NCI-H2107 (cell line): Measurements from ENCODE around the gene COA8.
"Not testable (repeated sequence)": the region's sequence is repeated elsewhere in the genome, so short reads cannot be mapped to it uniquely, and the experiment has no call there.

Source experiments
- DNase-seq: peaks from one replicate; lab custom pipeline; 2025; lab: John Stamatoyannopoulos, UW

The COA8 gene

GRCh38 chr14:103576371-103577024 is 13.7 kb downstream of the COA8 start:
- no peak for DNase-seq

DNA sequence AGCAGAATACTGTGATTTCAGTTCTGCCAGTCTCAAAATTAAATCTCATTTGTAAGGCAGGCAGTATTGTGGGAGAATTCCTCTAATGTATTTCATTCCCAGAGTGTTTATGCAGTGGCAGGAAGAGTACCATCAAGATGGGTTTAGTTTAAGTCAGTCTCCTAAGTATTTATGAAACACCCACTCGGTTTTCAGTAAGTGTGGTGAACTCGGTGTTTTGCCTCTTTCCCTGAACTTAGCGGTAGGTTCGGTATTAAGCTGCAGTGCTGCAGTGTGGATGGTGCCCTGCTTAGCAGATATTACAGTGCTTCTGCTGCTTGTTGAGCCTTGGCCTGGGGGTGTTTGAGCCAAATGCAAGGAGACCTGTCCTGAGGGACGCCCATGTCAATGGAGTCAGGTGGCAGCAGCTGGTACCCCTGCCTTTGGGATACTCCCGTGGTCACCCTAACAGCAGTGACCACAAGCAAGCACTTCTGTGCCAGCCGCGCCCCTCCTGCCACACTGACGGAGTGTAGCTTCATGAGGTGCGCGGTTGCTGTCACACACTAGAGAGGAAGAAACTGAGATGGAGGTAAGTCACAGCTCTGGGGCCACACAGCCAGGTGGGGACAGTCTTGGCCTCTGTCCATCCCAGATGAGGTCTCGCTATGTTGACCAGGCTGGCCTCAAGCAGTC is 15.8 kb downstream of the COA8 start:
- no peak for DNase-seq

- no peak for DNase-seq
Measured at GRCh38 chr14:103581206-103581605, 18.4 kb downstream of the COA8 start.

DNA sequence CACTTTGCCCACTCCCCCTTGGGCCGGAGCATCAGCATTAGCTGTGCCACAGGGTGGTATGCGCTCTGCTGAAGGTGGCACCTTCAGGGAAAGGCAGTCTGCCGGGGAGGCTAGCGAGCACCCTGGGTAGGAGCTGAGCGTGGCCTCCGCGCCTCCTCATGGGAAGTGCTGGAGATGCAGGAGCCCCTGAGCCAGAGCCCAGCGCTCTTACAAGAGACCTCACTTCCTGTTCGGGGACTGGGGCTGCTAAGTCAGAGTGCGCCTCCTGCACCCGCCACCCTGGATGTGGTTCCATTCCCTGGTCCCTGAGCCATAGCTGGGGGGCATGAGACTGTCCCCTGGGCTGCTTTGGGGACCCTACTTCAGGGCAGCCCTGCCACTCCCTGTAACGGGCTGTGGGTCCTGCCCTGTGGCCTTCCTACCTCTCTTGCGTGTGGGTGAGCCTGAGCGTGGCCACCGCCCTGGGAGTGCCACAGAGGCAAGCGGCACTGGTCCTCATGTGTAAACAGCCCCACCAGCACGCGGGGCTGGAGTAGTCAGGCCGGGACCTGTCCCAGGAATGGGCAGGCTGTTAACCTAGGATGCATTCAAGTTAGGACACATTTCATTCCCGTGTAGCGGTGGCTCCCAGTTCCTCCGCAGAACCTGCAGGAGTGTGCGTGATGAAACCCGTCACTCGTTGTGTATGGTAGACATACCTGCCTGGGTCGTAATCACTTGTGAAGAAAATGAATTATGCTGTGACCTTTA is 19.4 kb downstream of the COA8 start:
- DNase-seq = no peak

- no peak for DNase-seq
Measured at GRCh38 chr14:103584326-103584915, 21.7 kb downstream of the COA8 start.

DNA sequence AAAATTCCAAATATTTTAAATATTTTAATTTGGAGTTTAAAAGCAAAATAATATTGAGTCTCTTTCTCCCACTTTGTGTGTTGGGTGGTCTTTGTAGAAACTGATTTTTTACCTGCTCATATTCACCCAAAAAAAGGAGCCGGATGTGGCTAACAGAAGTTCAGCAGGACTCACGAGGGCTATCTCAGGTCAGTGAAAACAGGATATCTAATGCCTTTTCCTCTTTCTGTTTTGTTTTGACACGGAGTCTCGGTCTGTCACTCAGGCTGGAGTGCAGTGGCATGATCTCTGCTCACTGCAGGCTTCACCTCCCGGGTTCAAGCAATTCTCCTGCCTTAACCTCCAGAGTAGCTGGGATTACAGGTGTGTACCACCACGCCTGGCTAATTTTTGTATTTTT is 30.8 kb downstream of the COA8 start:
- DNase-seq = no peak

DNA sequence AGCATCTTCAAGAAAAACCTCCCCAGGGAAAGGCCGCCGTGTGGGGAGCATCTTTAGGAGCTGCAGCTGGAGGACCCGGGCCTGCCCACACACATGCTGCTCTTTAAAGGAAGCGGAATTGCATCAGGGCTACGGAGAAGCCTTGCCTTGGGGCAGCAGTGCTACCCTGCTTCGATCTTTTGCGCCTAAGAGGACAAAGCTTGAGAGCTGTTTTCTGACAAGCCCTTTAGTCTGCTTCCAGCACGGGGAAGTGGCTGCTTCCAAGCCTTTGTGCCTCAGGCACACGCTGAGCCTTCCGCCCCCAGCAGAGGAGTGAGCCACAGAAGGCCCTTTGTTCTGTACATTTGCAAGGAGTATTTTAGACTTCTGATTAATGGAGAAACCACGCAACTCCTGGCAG is 31.5 kb downstream of the COA8 start:
- DNase-seq = peak; percentile 82

DNA sequence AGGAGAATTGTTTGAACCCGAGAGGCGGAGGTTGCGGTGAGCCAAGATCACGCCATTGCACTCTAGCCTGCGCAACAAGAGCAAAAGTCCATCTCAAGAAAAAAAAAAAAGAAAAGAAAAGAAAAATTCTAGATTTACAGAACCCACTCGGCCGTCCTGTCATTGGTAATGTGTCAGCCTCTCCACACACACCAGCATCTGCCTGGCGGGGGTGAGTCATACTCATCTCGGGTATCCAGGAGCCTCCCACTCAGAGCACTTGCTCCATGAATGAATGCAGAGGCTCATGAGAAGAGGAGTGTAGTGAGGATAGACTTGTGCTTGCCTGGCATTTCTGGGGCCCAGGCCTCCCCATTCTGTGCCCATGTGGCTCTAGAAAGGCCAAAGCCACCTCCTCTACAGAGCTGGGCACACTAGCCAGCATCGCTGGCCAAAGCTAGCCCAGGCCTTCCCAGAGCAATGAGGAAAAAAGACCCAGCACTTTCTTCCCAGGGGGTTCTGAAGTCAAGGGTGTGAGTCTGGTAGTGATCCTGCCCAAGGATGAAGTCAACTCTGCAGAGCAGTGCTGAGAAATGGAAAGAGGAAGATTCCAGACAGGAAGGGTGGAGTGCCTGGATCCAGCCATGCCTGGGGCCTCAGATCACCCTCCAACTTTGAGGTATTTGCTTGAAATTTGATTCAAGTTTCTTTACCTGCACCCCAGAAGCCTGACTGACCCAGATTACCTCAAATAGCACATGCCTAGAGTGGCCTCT is 35.0 kb downstream of the COA8 start:
- DNase-seq = peak; percentile 52

- no peak for DNase-seq
Measured at GRCh38 chr14:103600503-103600902, 37.7 kb downstream of the COA8 start.

DNA sequence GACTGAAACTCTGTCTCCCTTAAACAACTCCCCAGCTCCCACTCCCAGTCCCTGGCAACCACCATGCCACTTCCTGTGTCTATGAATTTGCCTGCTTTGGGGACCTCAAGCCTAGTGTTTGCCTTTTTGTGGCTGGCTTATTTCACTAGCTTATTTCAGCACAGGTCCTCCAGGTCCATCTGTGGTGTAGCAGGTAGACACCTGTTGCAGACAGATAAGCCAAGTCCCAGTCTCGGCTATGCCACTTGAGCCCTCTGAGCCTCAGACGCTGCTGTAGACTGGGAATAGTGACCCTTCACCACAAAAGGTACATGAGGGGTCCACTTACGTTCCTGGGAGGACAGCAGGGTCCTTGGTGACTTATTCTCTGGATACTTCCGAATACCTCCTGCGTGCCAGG is 41.9 kb downstream of the COA8 start:
- no peak for DNase-seq

DNA sequence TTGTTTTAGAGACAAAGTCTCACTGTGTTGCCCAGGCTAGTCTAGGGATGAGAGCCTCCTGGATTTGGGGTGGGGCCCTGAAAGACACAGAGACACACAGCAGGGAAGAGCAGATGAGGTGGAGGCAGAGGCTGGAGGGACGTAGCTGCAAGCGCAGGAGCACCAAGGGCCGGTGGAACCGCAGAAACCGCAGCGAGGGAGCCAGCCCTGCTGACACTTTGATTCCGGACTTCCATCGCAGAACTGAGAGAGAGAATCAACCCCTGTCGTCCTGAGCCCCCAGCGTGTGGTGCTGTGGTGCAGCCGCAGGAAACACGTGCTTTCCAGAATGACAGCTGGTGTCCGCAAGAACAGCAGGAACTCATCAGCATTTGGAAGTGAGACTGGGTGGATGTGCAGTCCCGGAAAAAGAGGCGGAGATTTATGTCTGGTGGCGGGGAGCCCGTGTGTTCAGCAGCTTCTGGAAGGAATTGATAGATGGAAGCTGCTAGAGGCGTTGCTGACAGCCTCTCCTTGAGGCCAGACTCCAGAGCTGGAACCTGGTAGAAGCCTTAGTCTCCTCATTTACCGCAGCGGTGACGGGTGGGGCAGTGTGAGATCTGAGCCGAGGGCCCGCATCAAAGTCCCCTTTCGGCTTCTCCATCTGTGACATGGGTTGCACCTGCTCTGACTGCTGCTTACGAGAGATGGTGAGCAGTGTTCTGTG is 44.4 kb downstream of the COA8 start:
- peak; percentile 72 for DNase-seq

- DNase-seq = no peak
Measured at GRCh38 chr14:103607822-103608221, 45.1 kb downstream of the COA8 start.

DNA sequence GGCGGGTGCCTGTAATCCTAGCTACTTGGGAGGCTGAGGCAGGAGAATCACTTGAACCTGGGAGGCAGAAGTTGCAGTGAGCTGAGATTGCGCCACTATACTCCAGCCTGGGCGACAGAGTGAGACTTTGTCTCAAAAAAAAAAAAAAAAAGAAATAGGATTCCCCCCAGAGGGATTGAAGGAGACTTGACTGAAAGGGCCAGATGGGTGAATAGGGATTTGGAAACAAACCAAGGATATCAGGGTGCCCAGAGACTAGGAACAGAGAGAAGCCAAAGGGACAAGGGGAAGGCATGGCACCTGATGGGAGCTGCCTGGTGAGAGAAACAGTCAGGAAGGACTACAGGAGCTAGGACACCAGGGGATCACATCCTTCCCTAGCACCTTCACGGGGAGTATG is 46.3 kb downstream of the COA8 start:
- DNase-seq = not testable (repeated sequence)

GRCh38 chr14:103611215-103611614 is 48.5 kb downstream of the COA8 start:
- no peak for DNase-seq

DNA sequence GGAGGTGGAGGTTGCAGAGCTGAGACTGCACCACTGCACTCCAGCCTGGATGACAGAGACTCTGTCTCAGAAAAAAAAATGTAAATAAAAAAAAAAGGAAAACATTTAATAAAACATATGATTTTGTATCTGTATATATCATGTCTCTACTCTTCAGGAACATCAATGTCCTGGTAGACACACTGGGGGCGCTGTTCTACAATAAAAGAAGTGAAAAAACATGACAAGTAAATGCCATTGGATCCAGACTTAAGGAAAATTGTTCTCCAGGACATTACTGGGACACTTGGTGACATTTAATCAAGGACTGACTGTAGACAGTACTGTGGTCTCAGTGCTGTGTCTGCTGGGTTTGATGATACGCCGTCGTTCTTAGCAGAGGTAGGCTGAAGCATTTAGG is 50.8 kb downstream of the COA8 start:
- DNase-seq = no peak

DNA sequence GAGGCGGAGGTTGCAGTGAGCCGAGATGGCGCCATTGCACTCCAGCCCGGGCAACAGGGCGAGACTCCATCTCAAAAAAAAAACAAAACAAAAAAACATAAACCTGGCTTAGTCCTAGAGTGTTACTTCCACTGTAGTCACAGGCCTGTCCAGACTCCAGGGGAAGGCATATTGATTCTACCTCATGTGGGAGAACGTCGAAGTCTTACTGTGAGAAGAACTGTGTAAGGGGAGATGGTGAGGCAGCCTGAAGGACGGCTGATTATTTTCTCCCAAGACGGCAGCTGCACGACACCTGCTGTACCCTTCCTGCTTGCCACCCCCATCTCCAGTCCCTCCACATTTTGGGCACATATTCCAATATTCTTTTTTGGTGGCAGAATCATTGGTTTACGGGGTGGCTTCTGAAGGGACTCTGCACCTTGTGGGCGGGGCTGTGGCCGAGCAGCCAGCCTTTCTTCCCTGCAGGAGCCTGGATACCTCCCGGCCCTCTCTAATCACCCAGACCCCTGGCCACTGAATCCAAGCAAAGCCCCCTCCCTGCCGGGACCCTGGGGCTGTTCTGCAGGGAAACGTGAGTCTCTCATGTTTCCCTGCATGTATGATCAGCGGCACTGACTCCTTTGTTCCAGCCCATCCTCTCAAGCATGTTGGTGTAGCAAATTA is 54.0 kb downstream of the COA8 start:
- DNase-seq = no peak

- DNase-seq = no peak
Measured at GRCh38 chr14:103619057-103619456, 56.3 kb downstream of the COA8 start.

DNA sequence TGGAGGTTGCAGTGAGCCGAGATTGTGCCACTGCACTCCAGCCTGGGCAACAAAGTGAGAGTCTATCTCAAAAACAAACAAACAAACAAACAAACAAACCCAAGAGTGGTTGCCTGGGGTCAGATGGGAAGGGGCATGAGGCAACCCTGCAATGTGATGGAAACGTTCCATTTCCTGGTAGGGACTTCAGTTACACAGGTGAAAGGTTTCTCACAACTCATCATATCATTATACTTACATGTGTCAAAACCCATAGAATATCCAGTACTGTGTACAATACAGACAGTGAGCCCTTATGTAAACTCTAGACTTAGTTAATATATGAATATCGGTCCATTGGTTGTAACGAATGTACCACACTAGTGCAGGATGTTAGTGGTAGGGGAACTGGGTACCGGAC is 59.1 kb downstream of the COA8 start:
- DNase-seq = no peak

DNA sequence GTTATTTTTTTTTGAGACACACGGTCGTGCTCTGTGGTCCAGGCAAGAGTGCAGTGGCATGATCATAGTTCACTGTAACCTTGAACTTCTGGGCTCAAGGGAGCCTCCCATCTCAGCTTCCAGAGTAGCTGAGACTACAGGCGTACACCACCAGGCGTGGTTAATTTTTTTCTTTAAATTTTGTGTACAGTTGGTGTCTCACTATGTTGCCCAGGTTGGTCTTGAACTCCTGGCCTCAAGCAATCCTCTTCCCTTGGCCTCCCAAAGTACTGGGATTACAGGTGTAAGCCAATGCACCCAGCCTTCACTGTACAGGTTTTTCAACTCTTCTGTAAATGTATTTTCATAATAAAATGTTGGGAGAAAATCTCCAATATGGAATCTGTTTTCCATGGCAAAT is 60.5 kb downstream of the COA8 start:
- no peak for DNase-seq

DNA sequence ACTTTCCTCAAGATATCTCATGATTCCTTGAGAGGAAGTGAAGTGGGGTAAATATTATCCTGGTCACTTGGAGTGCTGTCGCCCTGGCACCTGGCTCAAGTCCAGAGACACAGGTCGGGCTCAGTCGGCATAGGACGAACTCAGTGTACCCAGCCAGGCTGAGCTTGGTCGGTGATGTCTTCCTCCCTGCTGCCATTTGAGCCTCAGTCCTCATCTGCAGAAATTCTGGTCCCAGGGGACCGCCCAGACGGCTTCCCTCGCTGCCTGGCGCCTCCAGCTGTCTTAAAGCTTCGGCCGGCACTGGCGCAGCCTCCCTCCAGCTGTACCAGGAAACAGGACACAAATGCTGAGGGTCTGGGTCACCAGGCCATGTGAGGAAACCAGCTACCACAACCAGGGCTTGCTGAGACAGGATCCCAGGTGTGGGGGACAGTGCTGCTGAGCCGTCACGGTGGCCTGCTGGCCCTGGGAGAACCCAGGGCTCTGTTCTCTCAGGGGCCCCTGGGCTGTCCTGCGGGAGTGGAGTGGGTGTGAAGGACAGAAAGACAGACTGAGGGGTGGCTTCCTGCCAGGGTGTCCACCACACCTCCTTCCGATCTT is 61.2 kb downstream of the COA8 start:
- DNase-seq = peak; percentile 58

DNA sequence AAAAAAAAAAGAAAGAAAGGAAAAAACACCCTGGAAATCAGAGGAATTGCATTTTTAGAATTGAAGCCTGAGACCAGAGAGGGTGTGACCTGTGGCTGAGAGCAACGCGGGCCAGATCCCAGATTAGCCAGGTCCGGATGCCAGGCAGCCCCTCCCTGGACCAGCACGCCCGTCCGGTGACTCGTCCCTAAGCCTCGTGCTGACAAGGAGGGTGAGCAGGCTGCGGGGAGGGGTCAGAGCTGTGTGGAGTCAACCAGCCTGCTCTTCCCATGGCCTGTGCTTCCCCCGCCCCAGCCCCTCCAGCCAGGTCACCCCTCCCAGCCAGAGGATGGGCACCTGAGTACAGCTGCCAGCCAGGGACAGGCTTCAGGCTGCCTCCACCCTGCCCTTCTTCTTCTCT is 62.1 kb downstream of the COA8 start:
- no peak for DNase-seq
